ENCODE measurements around the gene C20orf204. TPM values are rescaled to one million over a fixed set of nuclear protein-coding genes. Genes with fewer than 3 reads are reported as not detected.

The C20orf204 gene
- total and polyA plus RNA-seq, 9 of the 15 experiments (the other 6 are each of a cell fraction or from before 2014, with no cell fraction given) = 0.11 to 1.1 (median 0.36) TPM; not detected in 2

DNA sequence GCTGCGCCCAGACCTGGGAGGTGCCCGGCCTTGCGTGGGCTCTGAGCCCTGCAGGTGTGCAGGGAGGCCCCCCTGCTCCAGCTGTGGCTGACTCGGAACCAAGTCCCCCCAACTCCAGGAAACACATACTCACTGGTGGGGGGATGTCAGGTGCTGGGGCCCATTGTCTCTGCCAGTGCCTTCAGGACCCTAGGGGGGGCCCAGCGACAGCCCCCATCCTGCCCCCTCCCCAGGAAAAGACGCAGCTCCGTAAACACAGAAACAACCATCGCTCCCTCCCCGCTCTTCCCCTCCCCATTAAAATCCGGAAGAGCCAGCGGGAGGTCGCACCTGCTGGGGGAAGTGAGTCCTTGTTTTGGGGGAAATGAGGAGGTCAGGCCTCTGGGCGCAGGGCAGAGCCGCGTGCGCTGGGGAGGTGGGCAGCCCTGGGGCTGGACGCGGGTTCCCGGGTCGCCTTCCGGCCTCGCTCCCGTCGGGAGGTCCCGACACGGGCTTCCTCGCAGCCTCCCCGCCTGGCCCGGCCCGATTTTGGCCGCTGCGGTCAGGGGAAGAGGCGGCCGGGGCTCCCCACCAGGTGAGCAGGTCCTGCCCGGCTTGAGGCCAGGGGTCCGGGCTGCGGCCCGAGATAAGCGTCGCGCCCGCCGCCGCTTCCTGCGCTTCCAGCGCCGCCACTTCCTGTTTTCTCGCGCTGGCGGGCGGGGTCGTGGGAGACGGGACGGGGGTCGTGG lies 6.2 kb downstream of the C20orf204 start (continued):
- TF ChIP-seq TEAD4 (IDR thresholded peaks at IDR 0.05; ENCODE audit: low read length) (peak; percentile 56), TEAD4 (CRISPR knock-in tag; IDR thresholded peaks at IDR 0.05; ENCODE audit: borderline replicate concordance) (no peak), TAL1 (IDR thresholded peaks at IDR 0.05) (peak; percentile 48), SLC30A9 (CRISPR knock-in tag; IDR thresholded peaks at IDR 0.05) (no peak), PML (IDR thresholded peaks at IDR 0.05; ENCODE audit: low read length) (0 out of 2 replicates have a peak, but pooled peaks have one; percentile 37), MTA3 (IDR thresholded peaks at IDR 0.05; ENCODE audit: borderline replicate concordance) (peak; percentile 57; the same call in 1 of the 2 replicates), CXXC5 (CRISPR knock-in tag; IDR thresholded peaks at IDR 0.05) (peak; percentile 93), NFIX (CRISPR knock-in tag; IDR thresholded peaks at IDR 0.05; ENCODE audit: low read depth) (no peak), SMARCA4 (IDR thresholded peaks at IDR 0.05) (peak; percentile 55; the same call in 1 of the 2 replicates)
- TF ChIP-seq, protein P1, sequence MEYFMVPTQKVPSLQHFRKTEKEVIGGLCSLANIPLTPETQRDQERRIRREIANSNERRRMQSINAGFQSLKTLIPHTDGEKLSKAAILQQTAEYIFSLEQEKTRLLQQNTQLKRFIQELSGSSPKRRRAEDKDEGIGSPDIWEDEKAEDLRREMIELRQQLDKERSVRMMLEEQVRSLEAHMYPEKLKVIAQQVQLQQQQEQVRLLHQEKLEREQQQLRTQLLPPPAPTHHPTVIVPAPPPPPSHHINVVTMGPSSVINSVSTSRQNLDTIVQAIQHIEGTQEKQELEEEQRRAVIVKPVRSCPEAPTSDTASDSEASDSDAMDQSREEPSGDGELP (CRISPR knock-in tag; IDR thresholded peaks at IDR 0.05; ENCODE audit: borderline replicate concordance) = peak; percentile 72
- TF ChIP-seq, protein P2, sequence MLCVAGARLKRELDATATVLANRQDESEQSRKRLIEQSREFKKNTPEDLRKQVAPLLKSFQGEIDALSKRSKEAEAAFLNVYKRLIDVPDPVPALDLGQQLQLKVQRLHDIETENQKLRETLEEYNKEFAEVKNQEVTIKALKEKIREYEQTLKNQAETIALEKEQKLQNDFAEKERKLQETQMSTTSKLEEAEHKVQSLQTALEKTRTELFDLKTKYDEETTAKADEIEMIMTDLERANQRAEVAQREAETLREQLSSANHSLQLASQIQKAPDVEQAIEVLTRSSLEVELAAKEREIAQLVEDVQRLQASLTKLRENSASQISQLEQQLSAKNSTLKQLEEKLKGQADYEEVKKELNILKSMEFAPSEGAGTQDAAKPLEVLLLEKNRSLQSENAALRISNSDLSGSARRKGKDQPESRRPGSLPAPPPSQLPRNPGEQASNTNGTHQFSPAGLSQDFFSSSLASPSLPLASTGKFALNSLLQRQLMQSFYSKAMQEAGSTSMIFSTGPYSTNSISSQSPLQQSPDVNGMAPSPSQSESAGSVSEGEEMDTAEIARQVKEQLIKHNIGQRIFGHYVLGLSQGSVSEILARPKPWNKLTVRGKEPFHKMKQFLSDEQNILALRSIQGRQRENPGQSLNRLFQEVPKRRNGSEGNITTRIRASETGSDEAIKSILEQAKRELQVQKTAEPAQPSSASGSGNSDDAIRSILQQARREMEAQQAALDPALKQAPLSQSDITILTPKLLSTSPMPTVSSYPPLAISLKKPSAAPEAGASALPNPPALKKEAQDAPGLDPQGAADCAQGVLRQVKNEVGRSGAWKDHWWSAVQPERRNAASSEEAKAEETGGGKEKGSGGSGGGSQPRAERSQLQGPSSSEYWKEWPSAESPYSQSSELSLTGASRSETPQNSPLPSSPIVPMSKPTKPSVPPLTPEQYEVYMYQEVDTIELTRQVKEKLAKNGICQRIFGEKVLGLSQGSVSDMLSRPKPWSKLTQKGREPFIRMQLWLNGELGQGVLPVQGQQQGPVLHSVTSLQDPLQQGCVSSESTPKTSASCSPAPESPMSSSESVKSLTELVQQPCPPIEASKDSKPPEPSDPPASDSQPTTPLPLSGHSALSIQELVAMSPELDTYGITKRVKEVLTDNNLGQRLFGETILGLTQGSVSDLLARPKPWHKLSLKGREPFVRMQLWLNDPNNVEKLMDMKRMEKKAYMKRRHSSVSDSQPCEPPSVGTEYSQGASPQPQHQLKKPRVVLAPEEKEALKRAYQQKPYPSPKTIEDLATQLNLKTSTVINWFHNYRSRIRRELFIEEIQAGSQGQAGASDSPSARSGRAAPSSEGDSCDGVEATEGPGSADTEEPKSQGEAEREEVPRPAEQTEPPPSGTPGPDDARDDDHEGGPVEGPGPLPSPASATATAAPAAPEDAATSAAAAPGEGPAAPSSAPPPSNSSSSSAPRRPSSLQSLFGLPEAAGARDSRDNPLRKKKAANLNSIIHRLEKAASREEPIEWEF (CRISPR knock-in tag; IDR thresholded peaks at IDR 0.05) = no peak
- TF ChIP-seq, protein P3, sequence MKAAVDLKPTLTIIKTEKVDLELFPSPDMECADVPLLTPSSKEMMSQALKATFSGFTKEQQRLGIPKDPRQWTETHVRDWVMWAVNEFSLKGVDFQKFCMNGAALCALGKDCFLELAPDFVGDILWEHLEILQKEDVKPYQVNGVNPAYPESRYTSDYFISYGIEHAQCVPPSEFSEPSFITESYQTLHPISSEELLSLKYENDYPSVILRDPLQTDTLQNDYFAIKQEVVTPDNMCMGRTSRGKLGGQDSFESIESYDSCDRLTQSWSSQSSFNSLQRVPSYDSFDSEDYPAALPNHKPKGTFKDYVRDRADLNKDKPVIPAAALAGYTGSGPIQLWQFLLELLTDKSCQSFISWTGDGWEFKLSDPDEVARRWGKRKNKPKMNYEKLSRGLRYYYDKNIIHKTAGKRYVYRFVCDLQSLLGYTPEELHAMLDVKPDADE (conservative IDR thresholded peaks at IDR 0.05; ENCODE audit: control insufficient read depth, low read depth, low read length) = peak; percentile 75; the same call in 1 of the 2 replicates
- TF ChIP-seq, protein P4, sequence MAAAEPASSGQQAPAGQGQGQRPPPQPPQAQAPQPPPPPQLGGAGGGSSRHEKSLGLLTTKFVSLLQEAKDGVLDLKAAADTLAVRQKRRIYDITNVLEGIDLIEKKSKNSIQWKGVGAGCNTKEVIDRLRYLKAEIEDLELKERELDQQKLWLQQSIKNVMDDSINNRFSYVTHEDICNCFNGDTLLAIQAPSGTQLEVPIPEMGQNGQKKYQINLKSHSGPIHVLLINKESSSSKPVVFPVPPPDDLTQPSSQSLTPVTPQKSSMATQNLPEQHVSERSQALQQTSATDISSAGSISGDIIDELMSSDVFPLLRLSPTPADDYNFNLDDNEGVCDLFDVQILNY (CRISPR knock-in tag; IDR thresholded peaks at IDR 0.05) = no peak
- TF ChIP-seq, protein P5, sequence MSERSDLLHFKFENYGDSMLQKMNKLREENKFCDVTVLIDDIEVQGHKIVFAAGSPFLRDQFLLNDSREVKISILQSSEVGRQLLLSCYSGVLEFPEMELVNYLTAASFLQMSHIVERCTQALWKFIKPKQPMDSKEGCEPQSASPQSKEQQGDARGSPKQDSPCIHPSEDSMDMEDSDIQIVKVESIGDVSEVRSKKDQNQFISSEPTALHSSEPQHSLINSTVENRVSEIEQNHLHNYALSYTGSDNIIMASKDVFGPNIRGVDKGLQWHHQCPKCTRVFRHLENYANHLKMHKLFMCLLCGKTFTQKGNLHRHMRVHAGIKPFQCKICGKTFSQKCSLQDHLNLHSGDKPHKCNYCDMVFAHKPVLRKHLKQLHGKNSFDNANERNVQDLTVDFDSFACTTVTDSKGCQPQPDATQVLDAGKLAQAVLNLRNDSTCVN (CRISPR knock-in tag; IDR thresholded peaks at IDR 0.05) = no peak
